GM12878 (cell line): ENCODE data around the gene BRSK2.

Experiments used
- BCL3 ChIP-seq: IDR thresholded peaks from 2 replicates; pipeline ENCODE4 v1.6.1; 2011; ENCODE audit warnings: borderline replicate concordance, low read depth, mild to moderate bottlenecking, moderate library complexity, low read length; ENCODE audit not compliant: insufficient read depth, poor library complexity, severe bottlenecking
- CEBPB ChIP-seq, 2 experiments: fragments of 150-350 bp in 1 of 2; IDR thresholded peaks; 2 replicates each; pipeline ENCODE4 v1.6.1; 2012 to 2014; ENCODE audit warnings: low read depth in 2 of 2, low read length in 2 of 2, borderline replicate concordance in 1 of 2, inconsistent platforms in 1 of 2
- CREB1 ChIP-seq: IDR thresholded peaks from 2 replicates; pipeline ENCODE4 v1.6.1; 2012; ENCODE audit warnings: low read depth, mild to moderate bottlenecking, inconsistent platforms
- CTCF ChIP-seq, 3 experiments: IDR thresholded peaks in 2 of 3; conservative IDR thresholded peaks in 1 of 3; 2 replicates each; pipeline ENCODE4 v1.5.1; 2011; ENCODE audit warnings: low read depth in 3 of 3, low read length in 3 of 3, mild to moderate bottlenecking in 3 of 3, control low read depth in 2 of 3, moderate library complexity in 2 of 3, inconsistent platforms in 1 of 3, mixed read lengths in 1 of 3; ENCODE audit not compliant: control insufficient read depth in 2 of 3, insufficient read depth in 1 of 3; ENCODE audit errors: extremely low read depth in 1 of 3
- EZH2 ChIP-seq: IDR thresholded peaks from 2 replicates; pipeline ENCODE4 v1.6.1; 2012; ENCODE audit warnings: low read depth, mild to moderate bottlenecking, control low read depth, inconsistent platforms, low read length, borderline replicate concordance; ENCODE audit not compliant: control insufficient read depth
- HDAC2 ChIP-seq: fragments of 200-600 bp; sonication (generic); IDR thresholded peaks from 2 replicates; pipeline ENCODE4 v1.6.1; 2017
- JUND ChIP-seq: IDR thresholded peaks from 2 replicates; pipeline ENCODE4 v1.6.1; 2012; ENCODE audit warnings: low read depth, mild to moderate bottlenecking, low read length, improper control_type of control experiment, moderate library complexity
- MXI1 ChIP-seq: fragments of 150-350 bp; IDR thresholded peaks from 2 replicates; pipeline ENCODE4 v1.6.1; 2011; ENCODE audit warnings: low read depth, mild to moderate bottlenecking, inconsistent platforms, low read length, improper control_type of control experiment
- NFIC ChIP-seq: IDR thresholded peaks from 2 replicates; pipeline ENCODE4 v1.6.1; 2012; ENCODE audit warnings: low read depth, mild to moderate bottlenecking, inconsistent platforms, low read length, moderate library complexity
- POLR2AphosphoS5 ChIP-seq: IDR thresholded peaks from 2 replicates; pipeline ENCODE4 v1.6.1; 2011; ENCODE audit warnings: mild to moderate bottlenecking, low read length, inconsistent platforms
- REST ChIP-seq: IDR thresholded peaks from 2 replicates; pipeline ENCODE4 v1.6.1; 2012; ENCODE audit warnings: mild to moderate bottlenecking, low read depth, low read length
- SMAD1 ChIP-seq: fragments of 450-650 bp; IDR thresholded peaks from 2 replicates; pipeline ENCODE4 v1.6.1; 2018; ENCODE audit warnings: mild to moderate bottlenecking, low read depth; ENCODE audit not compliant: partially characterized antibody
- TARDBP ChIP-seq: IDR thresholded peaks from 2 replicates; pipeline ENCODE4 v1.6.1; 2016; ENCODE audit warnings: borderline replicate concordance

GRCh38 chr11:1354125-1354938, 35.4 kb upstream of the BRSK2 start:
- no peak for TF ChIP-seq CEBPB (IDR thresholded peaks at IDR 0.05; ENCODE audit: borderline replicate concordance in 1 of 2, low read depth in 2 of 2, low read length in 2 of 2)
- no peak for TF ChIP-seq POLR2AphosphoS5
- no peak for TF ChIP-seq REST
- no peak for TF ChIP-seq CTCF (IDR thresholded peaks at IDR 0.05 in 2 of 3, conservative IDR thresholded peaks at IDR 0.05 in 1 of 3; ENCODE audit: control insufficient read depth in 2 of 3, extremely low read depth in 1 of 3, insufficient read depth in 1 of 3, low read depth in 3 of 3, low read length in 3 of 3)
- no peak for TF ChIP-seq TARDBP
- TF ChIP-seq NFIC, result no peak
- no peak for TF ChIP-seq SMAD1
- TF ChIP-seq HDAC2, result no peak
- TF ChIP-seq EZH2, result no peak
- TF ChIP-seq MXI1, result no peak
- no peak for TF ChIP-seq BCL3
- no peak for TF ChIP-seq CREB1
- TF ChIP-seq JUND, result no peak
